IgD-negative memory B cell (primary cell): Measurements from ENCODE around the gene UBR4. TPM values are rescaled to one million over a fixed set of nuclear protein-coding genes. Genes with fewer than 3 reads are reported as not detected.
A peak's percentile ranks its signal among the peaks of the same experiment; 100 is the strongest.

Experiments
- H3K27ac Mint-ChIP-seq, 3 donors: one replicate each; pipeline ENCODE4 v1.8.0; 2020 to 2022; ENCODE audit warnings: mild to moderate bottlenecking in 3 of 3, mixed read lengths in 3 of 3, moderate library complexity in 1 of 3
- H3K27me3 Mint-ChIP-seq: one replicate; pipeline ENCODE4 v1.8.0; 2021; ENCODE audit warnings: mixed read lengths
- H3K36me3 Mint-ChIP-seq: one replicate; pipeline ENCODE4 v1.8.0; 2020; ENCODE audit warnings: mild to moderate bottlenecking, mixed read lengths
- H3K4me1 Mint-ChIP-seq, 3 donors: one replicate each; pipeline ENCODE4 v1.8.0; 2020 to 2022; ENCODE audit warnings: mixed read lengths in 3 of 3, mild to moderate bottlenecking in 1 of 3
- H3K4me3 Mint-ChIP-seq, 4 donors: one replicate each; pipeline ENCODE4 v1.8.0; 2020 to 2022; ENCODE audit warnings: mild to moderate bottlenecking in 4 of 4, mixed read lengths in 4 of 4, moderate library complexity in 3 of 4
- H3K9me3 Mint-ChIP-seq, 3 donors: one replicate each; pipeline ENCODE4 v1.8.0; 2020 to 2021; ENCODE audit warnings: mixed read lengths in 3 of 3, mild to moderate bottlenecking in 1 of 3
- polyA plus RNA-seq: library from polyadenylated mRNA; unstranded; fragments of 300-500 nt; fragmentation: Illumina TruSeq; gene quantifications from one replicate; pipeline ENCODE4 v1.2.3, GENCODE V29; 2021

The UBR4 gene
- polyA plus RNA-seq, 1 donor from 2014 or later, result 14.1 TPM

GRCh38 chr1:19120070-19120469, 90.0 kb downstream of the UBR4 start:
- Mint-ChIP-seq H3K36me3 (peaks cover 12% of the 10 kb centered on the region), H3K9me3 (no peaks in the 10 kb centered on the region), H3K4me1 (peaks cover 0 to 6% (median 0%) of the 10 kb centered on the region in 3 donors), H3K27ac (no peak overlapping the region), H3K4me3 (no peak overlapping the region), H3K27me3 (no peaks in the 10 kb centered on the region)

GRCh38 chr1:19115082-19115808, 94.8 kb downstream of the UBR4 start:
- Mint-ChIP-seq H3K36me3 (peaks cover 13% of the 10 kb centered on the region), H3K27ac (no peak overlapping the region), H3K4me1 (no peaks in the 10 kb centered on the region), H3K9me3 (no peaks in the 10 kb centered on the region), H3K4me3 (no peak overlapping the region), H3K27me3 (no peaks in the 10 kb centered on the region)

- no peaks in the 10 kb centered on the region for H3K27me3 Mint-ChIP-seq
- H3K27ac Mint-ChIP-seq, result no peak overlapping the region
- H3K4me1 Mint-ChIP-seq, result no peaks in the 10 kb centered on the region
- no peak overlapping the region for H3K4me3 Mint-ChIP-seq
- H3K36me3 Mint-ChIP-seq, result peaks cover 9% of the 10 kb centered on the region
- no peaks in the 10 kb centered on the region for H3K9me3 Mint-ChIP-seq
Observed at GRCh38 chr1:19113697-19114092, 96.4 kb downstream of the UBR4 start.

GRCh38 chr1:19112891-19113696, 97.0 kb downstream of the UBR4 start:
- Mint-ChIP-seq H3K36me3 (peaks cover 9% of the 10 kb centered on the region), H3K9me3 (no peaks in the 10 kb centered on the region), H3K27ac (no peak overlapping the region), H3K27me3 (no peaks in the 10 kb centered on the region), H3K4me1 (no peaks in the 10 kb centered on the region), H3K4me3 (no peak overlapping the region)

GRCh38 chr1:19110257-19110927, 99.7 kb downstream of the UBR4 start:
- H3K9me3 Mint-ChIP-seq, result no peaks in the 10 kb centered on the region
- H3K4me3 Mint-ChIP-seq, result no peak overlapping the region
- H3K27me3 Mint-ChIP-seq, result no peaks in the 10 kb centered on the region
- H3K4me1 Mint-ChIP-seq, result no peaks in the 10 kb centered on the region
- peaks cover 11% of the 10 kb centered on the region for H3K36me3 Mint-ChIP-seq
- H3K27ac Mint-ChIP-seq, result no peak overlapping the region

- H3K27ac Mint-ChIP-seq, result no peak overlapping the region
- H3K27me3 Mint-ChIP-seq, result no peaks in the 10 kb centered on the region
- no peaks in the 10 kb centered on the region for H3K9me3 Mint-ChIP-seq
- no peak overlapping the region for H3K4me3 Mint-ChIP-seq
- H3K4me1 Mint-ChIP-seq, result no peaks in the 10 kb centered on the region
- H3K36me3 Mint-ChIP-seq, result peaks cover 9% of the 10 kb centered on the region
Observed at GRCh38 chr1:19109545-19109944, 100.5 kb downstream of the UBR4 start.

GRCh38 chr1:19101244-19101643, 108.8 kb downstream of the UBR4 start:
- no peak overlapping the region for H3K27ac Mint-ChIP-seq
- no peaks in the 10 kb centered on the region for H3K27me3 Mint-ChIP-seq
- H3K36me3 Mint-ChIP-seq, result peaks cover 6% of the 10 kb centered on the region

GRCh38 chr1:19100028-19100427, 110.0 kb downstream of the UBR4 start:
- H3K27me3 Mint-ChIP-seq, result no peaks in the 10 kb centered on the region
- H3K4me1 Mint-ChIP-seq, result peaks cover 0 to 1% (median 0%) of the 10 kb centered on the region in 3 donors
- H3K27ac Mint-ChIP-seq, result no peak overlapping the region
- H3K36me3 Mint-ChIP-seq, result peaks cover 6% of the 10 kb centered on the region
- no peak overlapping the region for H3K4me3 Mint-ChIP-seq
- H3K9me3 Mint-ChIP-seq, result no peaks in the 10 kb centered on the region

More at GRCh38 chr1:19101244-19101643, 108.8 kb downstream of the UBR4 start:
- peaks cover 0 to 1% (median 0%) of the 10 kb centered on the region in 3 donors for H3K4me1 Mint-ChIP-seq
- no peaks in the 10 kb centered on the region for H3K9me3 Mint-ChIP-seq
- no peak overlapping the region for H3K4me3 Mint-ChIP-seq

GRCh38 chr1:19096990-19097389, 113.1 kb downstream of the UBR4 start:
- H3K4me1 Mint-ChIP-seq, result no peaks in the 10 kb centered on the region

GRCh38 chr1:19096036-19096833, 113.8 kb downstream of the UBR4 start:
- H3K36me3 Mint-ChIP-seq, result peaks cover 5% of the 10 kb centered on the region
- H3K4me3 Mint-ChIP-seq, result no peak overlapping the region
- no peak overlapping the region for H3K27ac Mint-ChIP-seq
- no peaks in the 10 kb centered on the region for H3K27me3 Mint-ChIP-seq
- no peaks in the 10 kb centered on the region for H3K4me1 Mint-ChIP-seq
- no peaks in the 10 kb centered on the region for H3K9me3 Mint-ChIP-seq

More at GRCh38 chr1:19096990-19097389, 113.1 kb downstream of the UBR4 start:
- H3K36me3 Mint-ChIP-seq, result peaks cover 5% of the 10 kb centered on the region
- no peak overlapping the region for H3K27ac Mint-ChIP-seq
- no peaks in the 10 kb centered on the region for H3K27me3 Mint-ChIP-seq
- no peaks in the 10 kb centered on the region for H3K9me3 Mint-ChIP-seq
- no peak overlapping the region for H3K4me3 Mint-ChIP-seq

GRCh38 chr1:19091196-19091953, 118.7 kb downstream of the UBR4 start:
- Mint-ChIP-seq H3K36me3 (peaks cover 1% of the 10 kb centered on the region), H3K4me3 (no peak overlapping the region), H3K9me3 (no peaks in the 10 kb centered on the region), H3K27ac (no peak overlapping the region), H3K4me1 (no peaks in the 10 kb centered on the region), H3K27me3 (no peaks in the 10 kb centered on the region)

- no peaks in the 10 kb centered on the region for H3K4me1 Mint-ChIP-seq
- H3K9me3 Mint-ChIP-seq, result no peaks in the 10 kb centered on the region
- no peak overlapping the region for H3K27ac Mint-ChIP-seq
- H3K36me3 Mint-ChIP-seq, result peaks cover 1% of the 10 kb centered on the region
- H3K4me3 Mint-ChIP-seq, result no peak overlapping the region
- H3K27me3 Mint-ChIP-seq, result no peaks in the 10 kb centered on the region
Observed at GRCh38 chr1:19089524-19089923, 120.5 kb downstream of the UBR4 start.

GRCh38 chr1:19088717-19089442, 121.2 kb downstream of the UBR4 start:
- Mint-ChIP-seq H3K36me3 (peaks cover 1% of the 10 kb centered on the region), H3K4me1 (no peaks in the 10 kb centered on the region), H3K4me3 (no peak overlapping the region), H3K27ac (peak overlapping the region in 1 of 3 donors; percentile 73), H3K9me3 (no peaks in the 10 kb centered on the region), H3K27me3 (no peaks in the 10 kb centered on the region)
